Ascending aorta (tissue), 2 donors: Measurements from ENCODE around the gene ST6GAL2. TPM values are rescaled to one million over a fixed set of nuclear protein-coding genes. Genes with fewer than 3 reads are reported as not detected.

Experiments used
- DNase-seq, 2 donors: peaks; one replicate each; pipeline ENCODE4 v3.0.0-alpha.2; 2019; ENCODE audit warnings: low spot score in 2 of 2
- H3K27ac ChIP-seq, 2 donors: fragments of 200-600 bp; sonication (generic); one replicate each; pipeline ENCODE4 v1.5.1; 2016 to 2017; ENCODE audit warnings: mild to moderate bottlenecking in 1 of 2
- H3K27me3 ChIP-seq: fragments of 200-600 bp; sonication (generic); one replicate; pipeline ENCODE4 v1.5.1; 2017
- H3K36me3 ChIP-seq, 2 donors: fragments of 200-600 bp; sonication (generic); one replicate each; pipeline ENCODE4 v1.5.1; 2016
- H3K4me1 ChIP-seq, 2 donors: fragments of 200-600 bp; sonication (generic); one replicate each; pipeline ENCODE4 v1.5.1; 2016 to 2017; ENCODE audit warnings: mild to moderate bottlenecking in 1 of 2
- H3K4me3 ChIP-seq, 2 donors: fragments of 200-600 bp; sonication (generic); one replicate each; pipeline ENCODE4 v1.5.1; 2016 to 2017; ENCODE audit warnings: mild to moderate bottlenecking in 1 of 2
- H3K9me3 ChIP-seq, 2 donors: fragments of 200-600 bp; sonication (generic); one replicate each; pipeline ENCODE4 v1.5.1; 2016
- intact Hi-C: fragments of 100-400 bp; cut with DNase I; formaldehyde crosslinking; loops from one replicate; pipeline ENCODE4 v1.15.1; 2023
- total RNA-seq: library from RNA; depleted of rRNA; stranded (reverse); fragments of >200 nt; gene quantifications from one replicate; pipeline ENCODE4 v1.1.0, GENCODE V29; 2016
- TF ChIP-seq, protein P1 (sequence below), 3 experiments: fragments of 200-600 bp in 2 of 3; fragments of 450-650 bp in 1 of 3; sonication (generic) in 2 of 3; IDR thresholded peaks; one replicate each; pipeline ENCODE4 v1.5.1; 2016 to 2019; ENCODE audit warnings: antibody characterized with exemption in 3 of 3, mild to moderate bottlenecking in 1 of 3, moderate library complexity in 1 of 3

ST6GAL2 gene
- total RNA-seq = 55.5 TPM

- Histone ChIP-seq H3K9me3 (no peaks in the 10 kb centered on the region), H3K36me3 (no peaks in the 10 kb centered on the region), H3K27me3 (no peaks in the 10 kb centered on the region), H3K4me3 (peak within 1 kb of the TSS; percentile 80 to 98), H3K27ac (peak within 1 kb of the TSS; percentile 93 to 97), H3K4me1 (peaks cover 0 to 5% of the 10 kb centered on the region in 2 donors)
- TF ChIP-seq, protein P1, sequence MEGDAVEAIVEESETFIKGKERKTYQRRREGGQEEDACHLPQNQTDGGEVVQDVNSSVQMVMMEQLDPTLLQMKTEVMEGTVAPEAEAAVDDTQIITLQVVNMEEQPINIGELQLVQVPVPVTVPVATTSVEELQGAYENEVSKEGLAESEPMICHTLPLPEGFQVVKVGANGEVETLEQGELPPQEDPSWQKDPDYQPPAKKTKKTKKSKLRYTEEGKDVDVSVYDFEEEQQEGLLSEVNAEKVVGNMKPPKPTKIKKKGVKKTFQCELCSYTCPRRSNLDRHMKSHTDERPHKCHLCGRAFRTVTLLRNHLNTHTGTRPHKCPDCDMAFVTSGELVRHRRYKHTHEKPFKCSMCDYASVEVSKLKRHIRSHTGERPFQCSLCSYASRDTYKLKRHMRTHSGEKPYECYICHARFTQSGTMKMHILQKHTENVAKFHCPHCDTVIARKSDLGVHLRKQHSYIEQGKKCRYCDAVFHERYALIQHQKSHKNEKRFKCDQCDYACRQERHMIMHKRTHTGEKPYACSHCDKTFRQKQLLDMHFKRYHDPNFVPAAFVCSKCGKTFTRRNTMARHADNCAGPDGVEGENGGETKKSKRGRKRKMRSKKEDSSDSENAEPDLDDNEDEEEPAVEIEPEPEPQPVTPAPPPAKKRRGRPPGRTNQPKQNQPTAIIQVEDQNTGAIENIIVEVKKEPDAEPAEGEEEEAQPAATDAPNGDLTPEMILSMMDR (IDR thresholded peaks at IDR 0.05) = peak in 1 of 3 experiments; percentile 31
- intact Hi-C loops = loop anchor here (2.0 to 10.0 kb wide), 9 partner anchors 23 to 1049 kb away; no protein-coding TSS in a partner anchor
- peak in 1 of 2 donors; percentile 72 for DNase-seq
Measured at GRCh38 chr2:106885971-106886915, at the start of gene ST6GAL2. TSS of gene ST6GAL2 (minus strand) at chr2:106886167. CDS start at chr2:106843977, 42,190 bp downstream.

DNA sequence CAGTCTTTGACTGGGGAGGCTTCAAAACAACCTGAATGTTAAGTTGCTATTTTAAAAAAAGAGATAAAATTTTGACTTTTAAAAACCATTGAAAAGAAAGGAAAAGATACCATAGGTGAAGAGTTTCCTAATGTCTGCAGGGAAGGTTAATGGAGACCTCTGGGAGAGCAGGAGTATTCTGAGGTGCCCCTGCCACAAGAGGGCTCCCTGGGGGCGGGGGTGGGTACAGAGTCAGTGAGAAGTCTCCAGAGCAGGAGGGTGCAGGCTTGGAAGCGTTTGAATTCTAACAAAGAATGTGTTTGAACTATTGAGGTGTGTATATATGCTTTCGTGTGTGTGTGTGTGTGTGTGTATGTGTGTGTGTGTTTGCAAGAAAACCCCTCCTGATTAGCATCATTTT lies 46.7 kb upstream of the ST6GAL2 start:
- Histone ChIP-seq H3K4me3 (no peak overlapping the region), H3K4me1 (no peaks in the 10 kb centered on the region), H3K27ac (no peak overlapping the region), H3K9me3 (no peaks in the 10 kb centered on the region), H3K36me3 (no peaks in the 10 kb centered on the region), H3K27me3 (no peaks in the 10 kb centered on the region)
- intact Hi-C loops = no loop called here
- TF ChIP-seq, protein P1 (IDR thresholded peaks at IDR 0.05) = no peak
- DNase-seq = no peak

- Histone ChIP-seq H3K27me3 (no peaks in the 10 kb centered on the region), H3K4me1 (no peaks in the 10 kb centered on the region), H3K9me3 (peaks cover 3 to 8% of the 10 kb centered on the region in 2 donors), H3K36me3 (no peaks in the 10 kb centered on the region), H3K4me3 (no peak overlapping the region), H3K27ac (no peak overlapping the region)
- DNase-seq = no peak
- TF ChIP-seq, protein P1 (IDR thresholded peaks at IDR 0.05) = no peak
- intact Hi-C loops = no loop called here
Measured at GRCh38 chr2:106931717-106932335, 45.9 kb upstream of the ST6GAL2 start.

GRCh38 chr2:106921451-106921850 lies 35.5 kb upstream of the ST6GAL2 start:
- TF ChIP-seq, protein P1 (IDR thresholded peaks at IDR 0.05) = no peak
- intact Hi-C loops = no loop called here
- H3K27ac ChIP-seq = no peak overlapping the region
- H3K9me3 ChIP-seq = peaks cover 0 to 2% of the 10 kb centered on the region in 2 donors
- H3K36me3 ChIP-seq = no peaks in the 10 kb centered on the region
- no peak overlapping the region for H3K4me3 ChIP-seq
- no peak for DNase-seq
- H3K4me1 ChIP-seq = no peaks in the 10 kb centered on the region
- H3K27me3 ChIP-seq = no peaks in the 10 kb centered on the region

GRCh38 chr2:106919012-106919411 lies 33.0 kb upstream of the ST6GAL2 start:
- Histone ChIP-seq H3K36me3 (no peaks in the 10 kb centered on the region), H3K27ac (no peak overlapping the region), H3K4me3 (no peak overlapping the region), H3K27me3 (no peaks in the 10 kb centered on the region), H3K4me1 (no peaks in the 10 kb centered on the region), H3K9me3 (no peaks in the 10 kb centered on the region)
- intact Hi-C loops = no loop called here
- DNase-seq = no peak
- TF ChIP-seq, protein P1 (IDR thresholded peaks at IDR 0.05) = no peak
